LNCaP clone FGC (cell line): ENCODE results near the gene HAUS6.

Source experiments
- DNase-seq: peaks from one replicate; pipeline ENCODE4 v3.0.0-alpha.2; 2011; ENCODE audit warnings: low read depth
- H3K4me3 ChIP-seq: 2 replicates; pipeline ENCODE4 v1.5.1; 2011; ENCODE audit warnings: mild to moderate bottlenecking, low read depth, low read length, control low read depth
- CTCF ChIP-seq: IDR thresholded peaks from 2 replicates; pipeline ENCODE4 v1.5.1; 2012; ENCODE audit warnings: mild to moderate bottlenecking; ENCODE audit not compliant: control insufficient read depth, insufficient read depth; ENCODE audit errors: extremely low read depth

Gene HAUS6

GRCh38 chr9:19145881-19146280 is 43.2 kb upstream of the HAUS6 start:
- TF ChIP-seq CTCF, result no peak
- DNase-seq, result no peak
- H3K4me3 ChIP-seq, result no peak overlapping the region

GRCh38 chr9:19140259-19140658 is 37.6 kb upstream of the HAUS6 start:
- DNase-seq, result no peak
- H3K4me3 ChIP-seq, result no peak overlapping the region
- no peak for TF ChIP-seq CTCF

GRCh38 chr9:19138084-19138483 is 35.4 kb upstream of the HAUS6 start:
- no peak for TF ChIP-seq CTCF
- no peak overlapping the region for H3K4me3 ChIP-seq
- no peak for DNase-seq

- no peak for TF ChIP-seq CTCF
- no peak for DNase-seq
- no peak overlapping the region for H3K4me3 ChIP-seq
These were observed 34.6 kb upstream of the HAUS6 start for GRCh38 chr9:19137282-19137681.

GRCh38 chr9:19136129-19136528 is 33.4 kb upstream of the HAUS6 start:
- no peak for DNase-seq
- TF ChIP-seq CTCF, result no peak
- H3K4me3 ChIP-seq, result no peak overlapping the region

- DNase-seq, result no peak
- H3K4me3 ChIP-seq, result no peak overlapping the region
- no peak for TF ChIP-seq CTCF
These were observed 31.0 kb upstream of the HAUS6 start for GRCh38 chr9:19133549-19134345.

- DNase-seq, result no peak
- no peak overlapping the region for H3K4me3 ChIP-seq
- TF ChIP-seq CTCF, result no peak
These were observed 27.7 kb upstream of the HAUS6 start for GRCh38 chr9:19130436-19130835.
